Fibroblast of pulmonary artery (primary cell): ENCODE results near the gene PCDHAC2.

Experiments used
- DNase-seq: peaks from one replicate; pipeline ENCODE4 v3.0.0-alpha.2; 2010; ENCODE audit warnings: low read depth
- H3K4me3 ChIP-seq: replicated peaks from 2 replicates; pipeline ENCODE4 v1.5.1; 2011; ENCODE audit warnings: low read depth, mild to moderate bottlenecking, control low read depth, low read length, moderate library complexity
- CTCF ChIP-seq: IDR thresholded peaks from 2 replicates; pipeline ENCODE4 v1.5.1; 2011; ENCODE audit warnings: mild to moderate bottlenecking, control low read depth, low read length, inconsistent platforms; ENCODE audit errors: missing control alignments

The PCDHAC2 gene

GRCh38 chr5:141001446-141001843 lies 35.2 kb downstream of the PCDHAC2 start:
- no peak overlapping the region for H3K4me3 ChIP-seq
- no peak for TF ChIP-seq CTCF
- no peak for DNase-seq

GRCh38 chr5:141001844-141002604 lies 35.7 kb downstream of the PCDHAC2 start:
- TF ChIP-seq CTCF, result no peak
- H3K4me3 ChIP-seq, result no peak overlapping the region
- no peak for DNase-seq

- DNase-seq, result no peak
- TF ChIP-seq CTCF, result no peak
- H3K4me3 ChIP-seq, result no peak overlapping the region
Measured at GRCh38 chr5:141002605-141002965, 36.3 kb downstream of the PCDHAC2 start.

DNA sequence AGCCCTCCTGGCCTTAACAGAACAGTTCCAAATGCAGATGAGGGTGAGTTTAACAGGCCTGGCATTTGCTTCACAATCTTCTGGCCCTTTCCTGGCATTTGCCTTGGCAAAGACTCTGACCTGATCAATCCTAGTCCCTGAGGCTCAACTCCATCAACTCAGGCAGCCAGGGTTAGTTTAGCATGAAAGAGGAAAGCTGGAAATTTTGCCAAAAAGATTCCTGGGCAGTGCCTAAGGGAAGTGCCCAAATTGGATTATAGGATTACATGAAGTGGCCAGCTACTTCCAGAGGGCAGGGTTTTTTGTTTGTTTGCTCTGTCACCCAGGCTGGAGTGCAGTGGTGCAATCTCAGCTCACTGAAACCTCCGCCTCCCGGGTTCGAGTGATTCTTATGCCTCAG lies 36.8 kb downstream of the PCDHAC2 start:
- TF ChIP-seq CTCF, result no peak
- no peak overlapping the region for H3K4me3 ChIP-seq
- DNase-seq, result no peak

DNA sequence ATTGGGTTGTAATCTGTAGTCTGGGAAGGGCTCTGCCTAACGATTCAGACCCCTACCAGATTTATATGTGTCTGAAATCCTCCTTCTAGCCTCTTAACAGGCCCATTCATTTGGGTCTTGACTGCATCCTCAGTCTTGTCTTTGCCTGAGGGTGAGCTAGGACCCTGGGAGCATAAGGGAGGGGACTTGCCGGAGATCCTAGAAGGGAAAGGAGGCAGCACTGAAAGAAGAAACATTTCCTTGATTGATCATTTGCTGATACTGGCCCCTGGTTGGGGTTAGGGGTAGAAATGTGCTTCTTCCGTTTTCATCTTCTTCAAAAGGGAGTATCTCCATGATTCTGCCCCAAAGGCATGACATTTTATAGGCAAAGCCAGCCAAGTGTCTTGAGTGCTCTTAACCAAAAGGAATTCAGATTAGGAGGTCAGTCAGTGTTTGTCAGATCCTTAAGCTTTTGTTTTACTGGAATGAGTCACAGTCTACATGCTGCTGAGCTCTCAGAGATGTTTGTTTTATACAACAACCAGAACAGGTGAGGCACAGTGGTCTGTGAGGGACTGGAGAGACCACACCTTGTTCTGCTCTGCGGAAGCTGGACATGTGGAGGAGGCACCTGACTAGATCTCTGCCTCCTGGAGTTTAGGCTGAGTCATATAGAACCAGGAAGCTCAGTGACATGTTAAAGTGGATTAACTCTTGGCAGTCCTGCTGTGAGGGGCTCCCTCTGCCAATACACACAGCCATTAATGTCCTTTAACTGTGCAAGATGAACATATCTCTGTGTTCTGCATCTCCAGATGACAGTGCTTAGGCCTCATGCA lies 37.7 kb downstream of the PCDHAC2 start:
- peak; percentile 2 for DNase-seq
- TF ChIP-seq CTCF, result no peak
- H3K4me3 ChIP-seq, result no peak overlapping the region

GRCh38 chr5:141007791-141008190 lies 41.5 kb downstream of the PCDHAC2 start:
- no peak for DNase-seq
- H3K4me3 ChIP-seq, result no peak overlapping the region
- no peak for TF ChIP-seq CTCF
